KMS-11 (cell line): ENCODE measurements around the gene SLC22A16.

Experiments used
- H2AFZ ChIP-seq: fragments of 200-600 bp; sonication (generic); 2 replicates; pipeline ENCODE4 v1.6.1; 2016; ENCODE audit warnings: antibody characterized with exemption, mixed run types, low read depth
- H3K27ac ChIP-seq: fragments of 200-600 bp; sonication (generic); 2 replicates; pipeline ENCODE4 v1.6.1; 2016; ENCODE audit warnings: mild to moderate bottlenecking, mixed run types
- H3K27me3 ChIP-seq: fragments of 200-600 bp; sonication (generic); 2 replicates; pipeline ENCODE4 v1.6.1; 2017; ENCODE audit warnings: mild to moderate bottlenecking, low read depth, mixed run types, moderate library complexity; ENCODE audit not compliant: insufficient read depth
- H3K36me3 ChIP-seq: fragments of 200-600 bp; sonication (generic); 2 replicates; pipeline ENCODE4 v1.6.1; 2017; ENCODE audit warnings: mild to moderate bottlenecking, mixed run types; ENCODE audit not compliant: insufficient read depth
- H3K4me1 ChIP-seq: fragments of 200-600 bp; sonication (generic); 2 replicates; pipeline ENCODE4 v1.6.1; 2016; ENCODE audit warnings: mild to moderate bottlenecking, low read depth, mixed run types; ENCODE audit not compliant: poor library complexity, severe bottlenecking
- H3K4me2 ChIP-seq: fragments of 200-600 bp; sonication (generic); 2 replicates; pipeline ENCODE4 v1.7.0; 2016; ENCODE audit warnings: mild to moderate bottlenecking, mixed run types
- H3K4me3 ChIP-seq: fragments of 200-600 bp; sonication (generic); IDR thresholded peaks from 2 replicates; pipeline ENCODE4 v1.6.1; 2017; ENCODE audit warnings: low read depth, low read length, mixed read lengths; ENCODE audit not compliant: insufficient read depth
- H3K79me2 ChIP-seq: fragments of 200-600 bp; sonication (generic); 2 replicates; pipeline ENCODE4 v1.6.1; 2016; ENCODE audit warnings: low read depth, mixed run types; ENCODE audit not compliant: insufficient read depth
- H3K9ac ChIP-seq: fragments of 200-600 bp; sonication (generic); 2 replicates; pipeline ENCODE4 v1.6.1; 2016; ENCODE audit warnings: mild to moderate bottlenecking, mixed run types
- H4K20me1 ChIP-seq: fragments of 200-600 bp; sonication (generic); 2 replicates; pipeline ENCODE4 v1.6.1; 2016; ENCODE audit warnings: mild to moderate bottlenecking, mixed run types; ENCODE audit not compliant: insufficient read depth
- TF ChIP-seq, protein P1 (sequence below): fragments of 200-600 bp; sonication (generic); conservative IDR thresholded peaks from 2 replicates; pipeline ENCODE4 v1.6.1; 2017; ENCODE audit warnings: low read depth, mild to moderate bottlenecking, antibody characterized with exemption, low read length, moderate library complexity, mixed read lengths

The SLC22A16 gene

DNA sequence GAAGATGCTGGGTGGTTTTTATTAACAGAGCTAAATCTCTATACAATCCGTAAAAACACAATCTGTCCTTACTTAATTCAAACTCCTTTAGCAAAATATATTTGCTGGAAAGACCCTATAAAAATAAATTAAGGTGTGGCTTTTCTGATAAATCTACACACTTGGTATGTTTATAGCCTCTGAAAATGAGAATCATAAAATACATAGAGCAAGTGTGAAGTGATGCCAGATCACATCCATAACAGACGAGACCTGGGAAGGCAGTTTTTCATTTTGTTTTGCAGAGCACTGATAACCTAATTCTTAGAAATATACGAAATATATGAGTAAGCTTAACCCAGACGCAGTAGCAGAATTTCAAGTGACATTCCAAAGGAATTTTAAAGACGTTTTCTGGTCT lies 50.6 kb downstream of the SLC22A16 start:
- Histone ChIP-seq H3K4me1 (no peaks in the 10 kb centered on the region), H2AFZ (no peak overlapping the region), H3K27ac (no peak overlapping the region), H4K20me1 (no peaks in the 10 kb centered on the region), H3K27me3 (no peaks in the 10 kb centered on the region), H3K4me2 (no peak overlapping the region), H3K9ac (no peak overlapping the region), H3K4me3 (no peak overlapping the region), H3K36me3 (no peaks in the 10 kb centered on the region), H3K79me2 (no peaks in the 10 kb centered on the region)
- TF ChIP-seq, protein P1, sequence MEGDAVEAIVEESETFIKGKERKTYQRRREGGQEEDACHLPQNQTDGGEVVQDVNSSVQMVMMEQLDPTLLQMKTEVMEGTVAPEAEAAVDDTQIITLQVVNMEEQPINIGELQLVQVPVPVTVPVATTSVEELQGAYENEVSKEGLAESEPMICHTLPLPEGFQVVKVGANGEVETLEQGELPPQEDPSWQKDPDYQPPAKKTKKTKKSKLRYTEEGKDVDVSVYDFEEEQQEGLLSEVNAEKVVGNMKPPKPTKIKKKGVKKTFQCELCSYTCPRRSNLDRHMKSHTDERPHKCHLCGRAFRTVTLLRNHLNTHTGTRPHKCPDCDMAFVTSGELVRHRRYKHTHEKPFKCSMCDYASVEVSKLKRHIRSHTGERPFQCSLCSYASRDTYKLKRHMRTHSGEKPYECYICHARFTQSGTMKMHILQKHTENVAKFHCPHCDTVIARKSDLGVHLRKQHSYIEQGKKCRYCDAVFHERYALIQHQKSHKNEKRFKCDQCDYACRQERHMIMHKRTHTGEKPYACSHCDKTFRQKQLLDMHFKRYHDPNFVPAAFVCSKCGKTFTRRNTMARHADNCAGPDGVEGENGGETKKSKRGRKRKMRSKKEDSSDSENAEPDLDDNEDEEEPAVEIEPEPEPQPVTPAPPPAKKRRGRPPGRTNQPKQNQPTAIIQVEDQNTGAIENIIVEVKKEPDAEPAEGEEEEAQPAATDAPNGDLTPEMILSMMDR, result no peak

DNA sequence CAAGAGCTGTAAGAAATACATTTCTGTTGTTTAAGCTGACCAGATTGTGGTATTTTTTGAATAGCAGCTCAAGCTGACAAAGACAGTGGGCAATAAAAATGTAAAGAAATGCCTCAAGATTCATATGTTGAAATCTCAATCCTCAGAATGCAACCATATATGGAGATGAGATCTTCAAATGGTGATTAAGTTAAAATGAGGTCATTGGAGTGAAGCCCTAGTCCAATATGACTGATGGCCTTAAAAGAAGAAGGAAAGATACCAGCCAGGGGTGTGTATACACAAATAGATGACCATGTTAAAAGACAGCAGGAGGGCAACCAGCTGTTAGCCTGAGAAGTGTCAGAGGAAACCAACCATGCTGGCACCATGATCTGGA lies 54.0 kb downstream of the SLC22A16 start:
- Histone ChIP-seq H2AFZ (no peak overlapping the region), H3K4me3 (no peak overlapping the region), H3K4me1 (no peaks in the 10 kb centered on the region), H3K4me2 (no peak overlapping the region), H3K27ac (no peak overlapping the region), H3K79me2 (no peaks in the 10 kb centered on the region), H4K20me1 (no peaks in the 10 kb centered on the region), H3K9ac (no peak overlapping the region), H3K36me3 (no peaks in the 10 kb centered on the region), H3K27me3 (no peaks in the 10 kb centered on the region)
- TF ChIP-seq, protein P1, result no peak

DNA sequence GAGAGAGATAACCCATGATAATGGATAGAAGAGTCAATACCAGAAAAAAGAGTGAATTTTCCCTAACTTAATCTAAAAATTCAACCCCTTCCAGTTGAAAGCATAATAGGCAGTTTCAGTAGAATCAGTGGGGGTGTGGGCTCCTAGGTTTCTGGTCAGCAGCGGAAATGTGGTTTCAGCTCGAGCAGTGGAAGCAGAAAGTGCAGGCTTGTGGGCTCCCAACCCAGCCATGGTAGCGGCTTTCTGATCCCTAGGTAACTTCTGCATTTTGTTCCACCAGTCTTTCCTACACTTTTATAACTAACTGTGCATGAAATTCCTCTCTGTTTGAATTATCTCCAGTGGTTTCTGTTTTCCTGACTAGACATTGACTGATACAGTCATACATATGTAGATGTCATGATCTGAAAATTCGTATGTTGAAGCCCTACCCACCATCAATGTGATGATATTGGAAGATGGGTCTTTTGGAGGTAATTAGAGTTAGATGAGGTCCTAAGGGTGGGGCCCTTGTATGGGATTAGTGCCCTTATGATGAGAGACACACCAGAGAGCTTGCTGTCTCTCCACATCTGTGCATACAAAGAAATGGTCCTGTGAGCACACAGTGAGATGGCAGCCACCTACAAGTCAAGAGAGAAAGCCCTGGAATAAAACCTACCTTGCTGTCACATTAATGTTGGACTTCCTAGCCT lies 54.5 kb downstream of the SLC22A16 start:
- Histone ChIP-seq H3K4me2 (no peak overlapping the region), H2AFZ (no peak overlapping the region), H4K20me1 (no peaks in the 10 kb centered on the region), H3K27ac (no peak overlapping the region), H3K27me3 (no peaks in the 10 kb centered on the region), H3K36me3 (no peaks in the 10 kb centered on the region), H3K4me1 (no peaks in the 10 kb centered on the region), H3K79me2 (no peaks in the 10 kb centered on the region), H3K9ac (no peak overlapping the region), H3K4me3 (no peak overlapping the region)
- TF ChIP-seq, protein P1, result no peak

- no peak overlapping the region for H3K9ac ChIP-seq
Observed at GRCh38 chr6:110419028-110419739, 57.2 kb downstream of the SLC22A16 start.

More at GRCh38 chr6:110419028-110419739, 57.2 kb downstream of the SLC22A16 start:
- Histone ChIP-seq H3K79me2 (no peaks in the 10 kb centered on the region), H3K4me2 (no peak overlapping the region), H3K27me3 (no peaks in the 10 kb centered on the region), H3K27ac (no peak overlapping the region), H4K20me1 (no peaks in the 10 kb centered on the region), H3K4me1 (no peaks in the 10 kb centered on the region), H3K4me3 (no peak overlapping the region), H2AFZ (no peak overlapping the region), H3K36me3 (no peaks in the 10 kb centered on the region)
- TF ChIP-seq, protein P1, result no peak
